Neural progenitor cell (in vitro differentiated cells): Measurements from ENCODE around the gene GAS6.

ENCODE experiments used
- EZH2 ChIP-seq: fragments of 200-600 bp; sonication (generic); IDR thresholded peaks from 2 replicates; pipeline ENCODE4 v1.6.1; 2017; ENCODE audit warnings: antibody characterized with exemption, mild to moderate bottlenecking, moderate library complexity
- EZH2phosphoT487 ChIP-seq: fragments of 200-600 bp; sonication (generic); IDR thresholded peaks from 2 replicates; pipeline ENCODE4 v1.6.1; 2017; ENCODE audit warnings: antibody characterized with exemption
- TF ChIP-seq, protein P1 (sequence below): fragments of 200-600 bp; sonication (generic); IDR thresholded peaks from 2 replicates; pipeline ENCODE4 v1.5.1; 2017; ENCODE audit warnings: antibody characterized with exemption, mild to moderate bottlenecking

DNA sequence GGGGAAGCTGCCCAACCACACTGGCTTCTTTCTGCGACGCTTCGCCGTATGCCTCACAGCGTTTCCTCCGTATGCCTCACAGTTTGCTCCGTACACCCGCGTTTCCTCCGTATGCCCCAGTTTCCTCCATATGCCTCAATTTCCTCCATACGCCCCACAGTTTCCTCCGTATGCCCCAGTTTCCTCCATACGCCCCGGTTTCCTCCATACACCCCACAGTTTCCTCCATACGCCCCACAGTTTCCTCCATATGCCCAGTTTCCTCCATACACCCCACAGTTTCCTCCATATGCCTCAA, 22.6 kb downstream of the GAS6 start:
- TF ChIP-seq, protein P1, sequence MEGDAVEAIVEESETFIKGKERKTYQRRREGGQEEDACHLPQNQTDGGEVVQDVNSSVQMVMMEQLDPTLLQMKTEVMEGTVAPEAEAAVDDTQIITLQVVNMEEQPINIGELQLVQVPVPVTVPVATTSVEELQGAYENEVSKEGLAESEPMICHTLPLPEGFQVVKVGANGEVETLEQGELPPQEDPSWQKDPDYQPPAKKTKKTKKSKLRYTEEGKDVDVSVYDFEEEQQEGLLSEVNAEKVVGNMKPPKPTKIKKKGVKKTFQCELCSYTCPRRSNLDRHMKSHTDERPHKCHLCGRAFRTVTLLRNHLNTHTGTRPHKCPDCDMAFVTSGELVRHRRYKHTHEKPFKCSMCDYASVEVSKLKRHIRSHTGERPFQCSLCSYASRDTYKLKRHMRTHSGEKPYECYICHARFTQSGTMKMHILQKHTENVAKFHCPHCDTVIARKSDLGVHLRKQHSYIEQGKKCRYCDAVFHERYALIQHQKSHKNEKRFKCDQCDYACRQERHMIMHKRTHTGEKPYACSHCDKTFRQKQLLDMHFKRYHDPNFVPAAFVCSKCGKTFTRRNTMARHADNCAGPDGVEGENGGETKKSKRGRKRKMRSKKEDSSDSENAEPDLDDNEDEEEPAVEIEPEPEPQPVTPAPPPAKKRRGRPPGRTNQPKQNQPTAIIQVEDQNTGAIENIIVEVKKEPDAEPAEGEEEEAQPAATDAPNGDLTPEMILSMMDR = no peak
- no peak for TF ChIP-seq EZH2phosphoT487
- no peak for TF ChIP-seq EZH2
